Neural cell (in vitro differentiated cells): ENCODE results near the gene RNF125. TPM values are rescaled to one million over a fixed set of nuclear protein-coding genes. Genes with fewer than 3 reads are reported as not detected.

ENCODE experiments used
- H2AFZ ChIP-seq: fragments of 200-600, 300-800 bp; sonication (generic), shearing (Covaris generic); 2 replicates; pipeline ENCODE4 v1.6.0; 2014; ENCODE audit warnings: low read depth, mild to moderate bottlenecking, antibody characterized with exemption, low read length, moderate library complexity
- H3F3A ChIP-seq: fragments of 200-600 bp; shearing (Covaris generic); 2 replicates; pipeline ENCODE4 v1.6.1; 2016; ENCODE audit warnings: mild to moderate bottlenecking, moderate library complexity, mixed read lengths, antibody characterized with exemption, low read length; ENCODE audit not compliant: insufficient read depth, poor library complexity, severe bottlenecking
- H3K27ac ChIP-seq: fragments of 200-600, 300-800 bp; sonication (generic), shearing (Covaris generic); 2 replicates; pipeline ENCODE4 v1.5.1; 2014; ENCODE audit warnings: mild to moderate bottlenecking, low read length, moderate library complexity
- H3K27me3 ChIP-seq: fragments of 300-800, 200-600 bp; sonication (generic), shearing (Covaris generic); 2 replicates; pipeline ENCODE4 v1.6.0; 2014; ENCODE audit warnings: mild to moderate bottlenecking, low read depth, low read length, moderate library complexity; ENCODE audit not compliant: insufficient read depth
- H3K36me3 ChIP-seq: fragments of 300-800, 200-600 bp; sonication (generic), shearing (Covaris generic); 2 replicates; pipeline ENCODE4 v1.5.1; 2014; ENCODE audit warnings: mild to moderate bottlenecking, antibody characterized with exemption, low read length, moderate library complexity; ENCODE audit not compliant: insufficient read depth
- H3K4me2 ChIP-seq: fragments of 300-800, 200-600 bp; sonication (generic), shearing (Covaris generic); 2 replicates; pipeline ENCODE4 v1.6.0; 2014; ENCODE audit warnings: mild to moderate bottlenecking, low read length
- H3K4me3 ChIP-seq: fragments of 300-800, 200-600 bp; sonication (generic), shearing (Covaris generic); 2 replicates; pipeline ENCODE4 v1.5.1; 2014; ENCODE audit warnings: mild to moderate bottlenecking, low read length, moderate library complexity
- H3K79me2 ChIP-seq: fragments of 200-600 bp; shearing (Covaris generic); replicated peaks from 2 replicates; pipeline ENCODE4 v1.6.0; 2014; ENCODE audit warnings: mild to moderate bottlenecking, low read length, moderate library complexity; ENCODE audit not compliant: insufficient read depth
- H3K9ac ChIP-seq: fragments of 300-800, 200-600 bp; sonication (generic), shearing (Covaris generic); 2 replicates; pipeline ENCODE4 v1.6.1; 2016; ENCODE audit warnings: mild to moderate bottlenecking, low read length, mixed read lengths
- H3K9me2 ChIP-seq: fragments of 200-600 bp; shearing (Covaris generic); 2 replicates; pipeline ENCODE4 v1.6.1; 2016; ENCODE audit warnings: mild to moderate bottlenecking, low read length, mixed read lengths; ENCODE audit not compliant: insufficient read depth
- H3K9me3 ChIP-seq: fragments of 200-600, 300-800 bp; sonication (generic), shearing (Covaris generic); 2 replicates; pipeline ENCODE4 v1.6.1; 2016; ENCODE audit warnings: mild to moderate bottlenecking, mixed run types, low read length, moderate library complexity, mixed read lengths
- H4K20me1 ChIP-seq: fragments of 200-600 bp; shearing (Covaris generic); 2 replicates; pipeline ENCODE4 v1.6.1; 2016; ENCODE audit warnings: mild to moderate bottlenecking, mixed run types; ENCODE audit not compliant: insufficient read depth
- EP300 ChIP-seq: fragments of 450-650 bp; conservative IDR thresholded peaks from 2 replicates; pipeline ENCODE4 v1.6.1; 2014; ENCODE audit warnings: antibody characterized with exemption, mild to moderate bottlenecking, moderate library complexity; ENCODE audit not compliant: poor library complexity, severe bottlenecking
- EZH2 ChIP-seq: fragments of 200-600, 300-800 bp; shearing (Covaris generic), sonication (generic); IDR thresholded peaks from 2 replicates; pipeline ENCODE4 v1.6.1; 2014; ENCODE audit warnings: antibody characterized with exemption, low read length, borderline replicate concordance, mild to moderate bottlenecking; ENCODE audit not compliant: insufficient read depth, poor library complexity, severe bottlenecking
- MXI1 ChIP-seq: fragments of 450-650 bp; conservative IDR thresholded peaks from 2 replicates; pipeline ENCODE4 v1.6.1; 2014; ENCODE audit warnings: antibody characterized with exemption, mild to moderate bottlenecking; ENCODE audit not compliant: poor library complexity, severe bottlenecking
- POLR2AphosphoS5 ChIP-seq: IDR thresholded peaks from 2 replicates; pipeline ENCODE4 v1.6.1; 2012
- RAD21 ChIP-seq: fragments of 450-650 bp; conservative IDR thresholded peaks from 2 replicates; pipeline ENCODE4 v1.6.1; 2014; ENCODE audit warnings: antibody characterized with exemption, mild to moderate bottlenecking, moderate library complexity
- SMC3 ChIP-seq: fragments of 450-650 bp; conservative IDR thresholded peaks from 2 replicates; pipeline ENCODE4 v1.6.1; 2014; ENCODE audit warnings: antibody characterized with exemption, mild to moderate bottlenecking, moderate library complexity; ENCODE audit not compliant: poor library complexity
- TAF1 ChIP-seq: IDR thresholded peaks from 2 replicates; pipeline ENCODE4 v1.6.1; 2012; ENCODE audit warnings: low read depth
- polyA plus RNA-seq: library from polyadenylated mRNA; depleted of rRNA; stranded (reverse); fragments of >200 nt; gene quantifications from 2 replicates; pipeline ENCODE4 v1.2.3, GENCODE V29; 2014
- TF ChIP-seq, protein P1 (sequence below): IDR thresholded peaks from 2 replicates; pipeline ENCODE4 v1.6.1; 2012; ENCODE audit warnings: borderline replicate concordance
- TF ChIP-seq, protein P2 (sequence below): fragments of 450-650 bp; IDR thresholded peaks from 2 replicates; pipeline ENCODE4 v1.5.1; 2014; ENCODE audit warnings: antibody characterized with exemption, mild to moderate bottlenecking, moderate library complexity; ENCODE audit not compliant: poor library complexity, severe bottlenecking

Gene RNF125
- polyA plus RNA-seq, 1 donor from 2014 or later = 0.04 TPM

GRCh38 chr18:32091724-32092421 is 73.2 kb downstream of the RNF125 start, which contains the start of gene RNF138:
Gene RNF138 (plus strand): TSS chr18:32091874. CDS start chr18:32092777, 903 bp downstream.
- H3K79me2 ChIP-seq = peaks cover 39% of the 10 kb centered on the region
- TF ChIP-seq POLR2AphosphoS5 = peak; percentile 87
- TF ChIP-seq SMC3 = no peak
- no peak for TF ChIP-seq RAD21
- TF ChIP-seq EP300 = no peak
- TF ChIP-seq, protein P1, sequence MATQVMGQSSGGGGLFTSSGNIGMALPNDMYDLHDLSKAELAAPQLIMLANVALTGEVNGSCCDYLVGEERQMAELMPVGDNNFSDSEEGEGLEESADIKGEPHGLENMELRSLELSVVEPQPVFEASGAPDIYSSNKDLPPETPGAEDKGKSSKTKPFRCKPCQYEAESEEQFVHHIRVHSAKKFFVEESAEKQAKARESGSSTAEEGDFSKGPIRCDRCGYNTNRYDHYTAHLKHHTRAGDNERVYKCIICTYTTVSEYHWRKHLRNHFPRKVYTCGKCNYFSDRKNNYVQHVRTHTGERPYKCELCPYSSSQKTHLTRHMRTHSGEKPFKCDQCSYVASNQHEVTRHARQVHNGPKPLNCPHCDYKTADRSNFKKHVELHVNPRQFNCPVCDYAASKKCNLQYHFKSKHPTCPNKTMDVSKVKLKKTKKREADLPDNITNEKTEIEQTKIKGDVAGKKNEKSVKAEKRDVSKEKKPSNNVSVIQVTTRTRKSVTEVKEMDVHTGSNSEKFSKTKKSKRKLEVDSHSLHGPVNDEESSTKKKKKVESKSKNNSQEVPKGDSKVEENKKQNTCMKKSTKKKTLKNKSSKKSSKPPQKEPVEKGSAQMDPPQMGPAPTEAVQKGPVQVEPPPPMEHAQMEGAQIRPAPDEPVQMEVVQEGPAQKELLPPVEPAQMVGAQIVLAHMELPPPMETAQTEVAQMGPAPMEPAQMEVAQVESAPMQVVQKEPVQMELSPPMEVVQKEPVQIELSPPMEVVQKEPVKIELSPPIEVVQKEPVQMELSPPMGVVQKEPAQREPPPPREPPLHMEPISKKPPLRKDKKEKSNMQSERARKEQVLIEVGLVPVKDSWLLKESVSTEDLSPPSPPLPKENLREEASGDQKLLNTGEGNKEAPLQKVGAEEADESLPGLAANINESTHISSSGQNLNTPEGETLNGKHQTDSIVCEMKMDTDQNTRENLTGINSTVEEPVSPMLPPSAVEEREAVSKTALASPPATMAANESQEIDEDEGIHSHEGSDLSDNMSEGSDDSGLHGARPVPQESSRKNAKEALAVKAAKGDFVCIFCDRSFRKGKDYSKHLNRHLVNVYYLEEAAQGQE = peak; percentile 90
- TF ChIP-seq TAF1 = peak; percentile 68
- TF ChIP-seq EZH2 = no peak
- TF ChIP-seq MXI1 = peak; percentile 82
- H3K9me3 ChIP-seq = no peaks in the 10 kb centered on the region
- H3F3A ChIP-seq = peaks cover 5% of the 10 kb centered on the region
- peak within 1 kb of the TSS; percentile 84 for H3K4me2 ChIP-seq
- peak within 1 kb of the TSS; percentile 100 for H2AFZ ChIP-seq
- peak within 1 kb of the TSS; percentile 95 for H3K4me3 ChIP-seq
- peak within 1 kb of the TSS; percentile 98 for H3K27ac ChIP-seq
- H3K9me2 ChIP-seq = no peaks in the 10 kb centered on the region
- H3K9ac ChIP-seq = peak within 1 kb of the TSS; percentile 98
- H3K27me3 ChIP-seq = no peaks in the 10 kb centered on the region
- no peaks in the 10 kb centered on the region for H3K36me3 ChIP-seq
- no peaks in the 10 kb centered on the region for H4K20me1 ChIP-seq

DNA sequence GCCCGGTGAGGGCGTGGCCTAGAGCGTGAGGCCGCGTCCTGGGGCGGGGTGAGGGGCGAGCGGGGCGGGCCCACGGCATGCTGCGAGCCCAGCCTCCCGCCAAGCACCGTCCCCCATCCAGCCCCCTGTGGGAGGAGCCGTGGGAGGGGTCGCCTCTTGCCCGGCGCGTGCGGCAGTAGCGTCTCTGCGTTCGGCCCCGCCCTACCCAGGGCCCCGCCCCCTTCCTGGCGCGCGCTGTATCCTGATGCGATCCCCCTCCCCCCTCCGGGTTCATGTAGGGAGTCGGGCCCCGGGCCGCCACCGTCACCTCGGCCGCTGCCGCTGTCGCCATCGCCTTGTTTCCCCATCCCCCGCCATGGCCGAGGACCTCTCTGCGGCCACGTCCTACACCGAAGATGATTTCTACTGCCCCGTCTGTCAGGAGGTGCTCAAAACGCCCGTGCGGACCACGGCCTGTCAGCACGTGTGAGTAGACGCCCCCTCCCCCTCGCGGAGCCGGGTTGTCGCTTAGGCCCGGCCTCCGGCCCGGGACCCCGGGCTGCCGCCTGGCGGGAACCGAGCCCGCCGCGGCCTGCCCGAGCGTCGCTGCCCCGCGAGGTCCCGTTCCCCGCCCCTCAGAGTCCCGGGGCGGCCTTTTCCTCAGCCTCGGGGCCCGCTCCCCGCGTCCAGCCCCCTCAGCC is 73.9 kb downstream of the RNF125 start:
- Histone ChIP-seq H3K27me3 (no peaks in the 10 kb centered on the region), H3K36me3 (no peaks in the 10 kb centered on the region), H4K20me1 (no peaks in the 10 kb centered on the region), H3K9ac (peak overlapping the region; percentile 98), H3K9me3 (no peaks in the 10 kb centered on the region), H3K27ac (peak overlapping the region; percentile 98), H3K4me2 (no peak overlapping the region), H3K79me2 (peaks cover 46% of the 10 kb centered on the region), H3K4me3 (peak overlapping the region; percentile 95), H3F3A (peaks cover 5% of the 10 kb centered on the region), H2AFZ (peak overlapping the region; percentile 100), H3K9me2 (no peaks in the 10 kb centered on the region)
- TF ChIP-seq SMC3 = no peak
- TF ChIP-seq MXI1 = peak; percentile 95
- peak; percentile 52 for TF ChIP-seq EP300
- no peak for TF ChIP-seq TAF1
- TF ChIP-seq, protein P1 = no peak
- TF ChIP-seq, protein P2, sequence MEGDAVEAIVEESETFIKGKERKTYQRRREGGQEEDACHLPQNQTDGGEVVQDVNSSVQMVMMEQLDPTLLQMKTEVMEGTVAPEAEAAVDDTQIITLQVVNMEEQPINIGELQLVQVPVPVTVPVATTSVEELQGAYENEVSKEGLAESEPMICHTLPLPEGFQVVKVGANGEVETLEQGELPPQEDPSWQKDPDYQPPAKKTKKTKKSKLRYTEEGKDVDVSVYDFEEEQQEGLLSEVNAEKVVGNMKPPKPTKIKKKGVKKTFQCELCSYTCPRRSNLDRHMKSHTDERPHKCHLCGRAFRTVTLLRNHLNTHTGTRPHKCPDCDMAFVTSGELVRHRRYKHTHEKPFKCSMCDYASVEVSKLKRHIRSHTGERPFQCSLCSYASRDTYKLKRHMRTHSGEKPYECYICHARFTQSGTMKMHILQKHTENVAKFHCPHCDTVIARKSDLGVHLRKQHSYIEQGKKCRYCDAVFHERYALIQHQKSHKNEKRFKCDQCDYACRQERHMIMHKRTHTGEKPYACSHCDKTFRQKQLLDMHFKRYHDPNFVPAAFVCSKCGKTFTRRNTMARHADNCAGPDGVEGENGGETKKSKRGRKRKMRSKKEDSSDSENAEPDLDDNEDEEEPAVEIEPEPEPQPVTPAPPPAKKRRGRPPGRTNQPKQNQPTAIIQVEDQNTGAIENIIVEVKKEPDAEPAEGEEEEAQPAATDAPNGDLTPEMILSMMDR = peak; percentile 12
- TF ChIP-seq POLR2AphosphoS5 = peak; percentile 72
- peak; percentile 26 for TF ChIP-seq RAD21
- TF ChIP-seq EZH2 = no peak
